Fibroblast of the conjunctiva (primary cell): ENCODE data around the gene ZCCHC24.

Source experiments
- DNase-seq: peaks from one replicate; pipeline ENCODE4 v3.0.0-alpha.2; 2010; ENCODE audit warnings: low read depth

Gene ZCCHC24

DNA sequence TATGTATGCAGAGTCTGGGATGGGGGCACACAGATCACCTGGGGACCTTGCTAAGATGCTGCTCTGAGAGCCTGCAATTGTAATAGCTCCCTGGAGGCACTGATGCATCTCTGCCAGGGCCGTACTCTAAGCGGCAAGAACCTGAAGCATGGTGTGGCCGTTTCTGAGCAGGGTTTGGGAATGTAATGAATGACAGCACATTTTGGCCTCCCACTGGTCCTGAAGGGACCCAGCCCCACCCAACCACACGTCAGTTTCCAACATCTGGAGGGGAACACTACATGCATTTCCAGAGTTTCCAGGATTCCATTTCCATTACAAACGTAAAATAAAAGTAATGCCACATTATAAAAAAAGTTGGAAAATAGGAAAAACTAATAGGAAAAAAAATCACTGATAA lies 14.0 kb downstream of the ZCCHC24 start:
- DNase-seq = no peak

DNA sequence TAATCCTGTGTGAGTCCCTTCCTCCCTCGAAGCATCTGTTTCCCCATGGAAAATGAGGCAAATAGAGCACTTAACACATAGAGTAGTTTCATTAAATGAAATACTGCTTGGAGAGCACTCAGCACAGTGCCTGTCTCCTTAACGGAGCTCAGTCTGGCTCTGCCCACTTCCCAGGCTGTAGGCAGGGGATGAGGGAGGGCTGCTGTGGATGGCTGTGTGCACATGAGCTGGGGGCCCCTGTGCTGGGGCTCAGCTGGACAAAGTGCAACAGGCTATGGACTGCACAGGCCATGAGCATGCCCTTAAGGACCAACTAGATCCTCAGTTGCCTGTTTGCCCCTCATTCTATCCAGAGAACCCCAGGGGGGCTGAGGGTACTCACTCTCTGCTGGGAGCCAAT lies 14.5 kb downstream of the ZCCHC24 start:
- no peak for DNase-seq

DNA sequence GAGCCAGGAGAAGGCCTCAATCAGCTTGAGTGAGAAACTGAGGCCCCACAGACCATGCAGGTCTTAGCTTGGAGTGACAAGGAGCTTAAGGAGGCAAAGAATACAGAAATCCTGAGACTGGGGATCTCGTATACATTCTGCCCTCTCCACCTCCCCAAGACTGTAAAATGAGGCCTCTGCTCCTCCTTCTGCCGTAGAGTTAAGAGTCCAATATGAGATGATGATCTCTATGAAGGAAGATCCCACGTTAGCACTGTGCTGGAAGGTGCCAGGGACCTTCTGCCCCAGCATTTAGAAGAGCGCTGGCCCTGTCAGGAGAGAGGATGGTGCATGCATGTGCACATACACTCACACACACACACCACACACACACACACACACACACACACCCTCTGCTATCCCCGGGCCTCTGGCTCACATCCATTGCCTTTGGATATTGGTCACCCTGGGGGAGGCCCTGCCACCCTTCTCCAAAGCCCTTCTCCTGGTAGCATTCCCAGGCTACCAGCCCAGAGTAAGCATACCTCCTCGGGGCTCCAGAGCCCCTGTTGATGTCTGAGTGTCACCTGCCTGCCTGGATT lies 15.0 kb downstream of the ZCCHC24 start:
- no peak for DNase-seq

DNA sequence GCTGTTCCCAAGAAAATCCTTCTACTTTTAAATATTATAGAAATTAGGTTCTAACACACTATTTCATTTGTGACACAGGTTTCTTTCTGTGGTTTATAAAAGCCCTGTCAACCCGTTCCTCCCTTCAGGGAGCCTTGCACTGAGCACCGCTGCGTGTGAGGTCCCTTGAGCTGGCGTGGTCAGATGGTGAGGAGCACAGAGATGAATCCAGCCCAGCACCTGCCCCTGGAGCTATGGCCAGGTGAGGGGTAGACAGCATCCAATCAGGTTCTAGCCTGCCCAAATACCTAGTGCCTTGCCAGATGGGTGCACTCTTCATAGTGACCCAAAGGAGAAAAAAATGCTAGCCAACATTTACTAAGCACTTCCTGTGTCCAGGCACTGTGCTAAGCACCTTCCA lies 15.7 kb downstream of the ZCCHC24 start:
- DNase-seq = no peak

DNA sequence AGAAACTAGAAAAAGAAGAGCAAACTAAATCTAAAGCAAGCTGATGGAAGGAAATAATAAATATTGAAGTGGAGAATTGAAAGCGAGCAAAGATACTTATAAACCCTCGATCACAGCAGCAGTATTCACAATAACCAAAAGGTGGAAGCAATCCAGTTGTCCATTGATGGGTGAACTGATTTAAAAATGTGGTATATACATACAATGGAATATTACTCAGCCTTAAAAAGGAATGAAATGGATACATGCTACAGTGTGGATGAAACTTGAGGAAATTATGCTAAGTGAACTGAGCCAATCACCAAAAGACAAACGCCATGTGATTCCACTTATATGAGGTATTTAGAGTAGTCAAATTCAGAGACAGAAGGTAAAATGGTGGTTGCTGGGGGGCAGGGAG lies 17.5 kb downstream of the ZCCHC24 start:
- no peak for DNase-seq

DNA sequence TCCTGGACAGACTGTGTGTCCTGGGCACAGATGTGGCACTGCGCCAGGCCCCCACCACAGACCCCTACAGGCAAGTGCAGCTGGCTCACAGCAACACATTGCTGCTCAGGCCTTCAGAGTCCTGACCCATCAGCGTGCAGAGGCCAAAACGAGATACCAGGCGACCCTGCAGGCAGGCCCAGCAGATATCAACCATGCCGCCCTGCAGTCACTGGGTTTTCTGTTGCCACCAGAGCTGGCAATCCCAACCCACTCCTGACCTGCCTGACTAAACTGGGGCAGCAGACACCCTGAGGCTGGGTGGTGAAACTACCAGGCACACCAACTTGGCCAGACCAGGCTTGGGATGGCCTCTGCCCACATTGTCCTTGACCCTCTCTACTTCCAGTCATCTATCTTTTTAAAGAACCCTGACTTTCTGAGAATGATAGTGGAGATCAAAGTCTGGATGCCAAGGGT lies 20.3 kb downstream of the ZCCHC24 start:
- no peak for DNase-seq

DNA sequence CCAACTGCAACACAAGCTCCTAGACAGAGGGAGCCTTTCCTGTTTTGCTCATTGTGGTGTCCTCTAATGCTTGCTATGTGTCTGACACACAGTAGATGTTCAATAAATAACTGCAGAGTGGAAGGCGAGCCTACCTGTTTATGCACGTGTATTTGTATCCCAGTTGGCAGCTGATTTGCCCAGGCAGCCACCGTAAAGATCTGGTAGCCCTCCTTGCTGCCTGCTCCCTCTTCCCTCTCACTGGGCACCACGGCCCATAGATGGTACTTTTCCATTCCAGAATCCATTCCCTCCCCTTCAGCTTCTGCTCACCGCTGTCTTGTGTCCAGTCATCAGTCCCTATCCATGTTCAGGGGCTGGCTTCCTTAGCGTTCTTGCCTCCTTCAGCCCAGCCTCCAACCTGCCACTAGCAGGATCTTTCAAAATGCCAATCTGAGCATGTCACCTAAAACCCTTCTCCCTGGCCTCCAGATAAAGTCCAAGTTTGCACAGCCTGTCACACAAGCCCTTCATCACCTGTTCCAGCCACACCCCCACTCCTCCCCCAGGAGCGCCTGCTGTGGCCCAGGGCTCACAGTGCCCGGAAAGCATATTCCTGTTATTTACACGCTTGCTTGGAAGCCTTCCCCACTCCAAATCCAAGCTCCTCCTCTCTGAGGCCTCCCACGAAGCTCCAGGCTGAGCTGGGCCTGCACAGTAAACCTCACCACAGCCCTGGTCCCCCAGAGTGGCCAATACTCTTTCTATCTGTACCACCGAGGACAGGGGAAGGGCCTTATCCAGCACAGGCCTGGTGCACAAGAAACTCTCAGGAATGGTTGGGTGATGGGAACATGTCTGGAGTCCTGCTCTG lies 21.0 kb downstream of the ZCCHC24 start:
- no peak for DNase-seq

DNA sequence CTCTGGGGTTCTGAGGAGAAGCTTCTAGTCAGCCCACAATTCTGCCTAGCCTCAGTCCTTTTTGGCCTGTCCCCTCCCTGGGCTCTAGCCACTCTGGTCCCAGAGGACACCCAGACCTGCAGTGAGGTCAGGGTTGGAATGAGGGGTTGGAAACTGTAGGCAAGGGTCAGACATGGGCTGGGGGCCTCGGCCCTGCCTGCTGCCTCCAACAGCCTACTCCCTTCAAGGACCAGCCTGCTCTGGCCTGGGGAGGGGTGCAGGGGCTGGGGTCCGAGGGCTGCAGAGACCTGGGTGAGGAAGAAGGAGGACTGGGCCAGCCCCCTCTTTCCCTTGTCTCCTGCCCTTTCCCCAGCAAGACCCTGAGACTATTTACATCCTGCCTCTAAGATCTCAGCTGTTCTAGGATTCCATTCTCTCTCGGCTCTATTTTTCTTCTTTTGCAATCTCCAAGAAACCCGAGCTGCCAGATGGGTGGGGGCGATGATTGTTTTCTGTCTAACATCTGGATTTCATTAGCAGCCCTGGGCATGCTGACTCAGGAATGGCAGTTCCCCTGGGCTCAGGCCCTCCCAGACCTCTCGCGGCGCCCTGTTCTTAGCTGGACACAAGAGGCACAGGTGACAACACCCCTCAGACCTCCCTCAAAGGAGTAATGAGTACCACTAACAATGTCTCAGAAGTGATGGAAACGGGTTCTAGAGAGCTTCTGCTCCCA lies 23.1 kb downstream of the ZCCHC24 start:
- DNase-seq = peak; percentile 90

DNA sequence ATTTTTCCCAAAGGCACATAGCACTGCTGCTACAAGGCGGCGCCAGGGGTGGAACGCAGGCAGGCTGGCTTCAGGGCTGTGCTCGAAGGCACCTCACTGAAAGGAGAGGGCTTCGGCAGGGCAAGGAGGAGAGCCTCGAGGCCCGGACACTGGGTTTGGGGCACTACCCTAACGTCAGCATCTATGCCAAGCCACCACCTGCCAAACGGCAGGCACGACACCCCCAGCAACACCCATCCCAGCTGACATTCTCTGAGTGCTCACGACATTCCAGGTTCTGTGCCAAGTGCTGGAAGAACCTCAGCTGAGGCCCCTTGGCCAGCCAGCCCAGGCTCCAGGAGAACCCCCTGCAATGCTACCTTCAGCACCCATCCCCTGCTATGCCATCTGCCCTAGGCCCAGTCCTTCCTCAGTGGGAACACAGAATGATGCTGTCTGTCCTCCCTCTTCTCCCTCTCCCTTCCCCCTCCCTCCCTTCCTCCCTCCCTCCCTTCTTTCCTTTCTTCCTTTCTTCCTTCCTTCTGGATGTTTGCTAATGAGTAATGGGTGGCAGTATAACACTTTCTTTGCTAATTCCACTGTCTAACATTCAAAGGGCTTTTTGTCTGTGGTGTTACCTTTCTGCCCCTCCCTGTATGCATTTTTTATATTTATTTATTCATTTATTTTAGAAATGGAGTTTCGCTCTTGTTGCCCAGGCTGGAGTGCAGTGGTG lies 24.3 kb downstream of the ZCCHC24 start:
- no peak for DNase-seq

DNA sequence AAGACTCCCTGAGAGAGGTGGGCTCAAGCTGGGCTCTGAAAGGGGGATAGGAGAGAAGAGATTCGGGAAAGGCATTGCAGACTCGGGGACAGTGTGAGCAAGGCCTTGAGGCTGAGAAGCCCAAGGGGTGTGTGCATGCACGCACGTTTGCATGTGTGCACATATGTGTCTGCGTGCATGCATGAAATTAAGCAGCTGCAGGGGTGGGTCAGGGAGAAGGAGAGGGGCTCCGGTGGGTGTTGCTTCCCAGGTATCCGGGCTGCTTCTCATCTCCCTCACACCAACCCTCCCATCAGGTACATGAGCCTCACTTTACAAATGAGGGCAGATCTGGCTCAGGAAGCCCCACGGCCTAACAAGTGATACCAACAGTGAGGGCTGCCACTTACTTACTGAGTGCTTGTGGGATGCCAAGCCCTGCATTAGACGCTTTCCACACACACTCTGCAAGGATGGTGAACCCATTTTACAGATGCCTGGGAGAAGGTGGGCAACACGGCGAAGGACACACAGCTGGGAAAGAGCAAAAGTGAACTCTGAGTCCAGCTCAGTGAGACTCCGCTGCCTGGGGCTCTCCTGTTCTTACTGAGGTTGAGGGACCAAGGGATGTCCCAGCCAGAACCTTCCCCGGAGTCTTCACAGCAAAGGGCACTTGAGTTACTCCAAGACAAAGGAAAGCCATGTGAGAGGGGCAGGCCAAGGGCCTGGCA lies 26.4 kb downstream of the ZCCHC24 start:
- DNase-seq = no peak

DNA sequence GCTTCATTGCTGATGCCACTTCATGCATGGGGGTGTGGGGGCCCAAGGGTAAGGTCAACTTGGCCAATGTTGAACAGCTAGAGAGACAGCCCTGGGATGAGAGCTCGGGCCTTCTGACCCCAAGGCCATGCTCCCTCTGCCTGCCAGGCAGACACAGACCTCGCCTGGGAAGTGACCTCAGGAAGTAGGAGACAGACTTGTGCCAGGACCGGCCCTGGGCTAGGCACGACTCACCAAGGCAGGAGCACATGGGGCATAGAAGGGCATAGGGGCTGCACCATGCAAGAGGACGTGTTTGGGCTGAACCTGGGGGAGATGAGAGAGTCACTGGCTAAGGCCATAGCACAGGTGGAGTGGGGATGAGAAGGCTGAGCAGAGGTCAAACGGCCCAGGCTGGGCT lies 27.1 kb downstream of the ZCCHC24 start:
- no peak for DNase-seq

DNA sequence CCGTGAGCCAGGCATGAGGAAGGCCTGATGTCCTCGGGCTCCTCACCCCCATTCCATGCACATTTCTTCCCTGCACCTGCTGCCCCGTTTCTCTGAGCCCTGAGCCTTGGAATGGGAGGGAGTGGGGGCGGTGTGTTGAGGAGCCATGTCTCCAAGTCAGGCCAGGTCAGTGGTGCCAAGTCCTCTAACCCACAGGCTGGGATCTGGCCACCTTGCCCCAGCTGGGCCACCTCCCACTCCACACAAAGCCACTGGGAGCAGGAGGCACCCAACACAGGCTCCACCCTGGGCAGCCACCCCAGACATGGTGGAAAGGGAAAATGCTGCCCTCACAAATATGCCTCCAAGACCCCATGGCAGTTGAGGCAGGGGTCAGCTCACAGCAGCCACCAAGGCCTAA lies 27.7 kb downstream of the ZCCHC24 start:
- no peak for DNase-seq

DNA sequence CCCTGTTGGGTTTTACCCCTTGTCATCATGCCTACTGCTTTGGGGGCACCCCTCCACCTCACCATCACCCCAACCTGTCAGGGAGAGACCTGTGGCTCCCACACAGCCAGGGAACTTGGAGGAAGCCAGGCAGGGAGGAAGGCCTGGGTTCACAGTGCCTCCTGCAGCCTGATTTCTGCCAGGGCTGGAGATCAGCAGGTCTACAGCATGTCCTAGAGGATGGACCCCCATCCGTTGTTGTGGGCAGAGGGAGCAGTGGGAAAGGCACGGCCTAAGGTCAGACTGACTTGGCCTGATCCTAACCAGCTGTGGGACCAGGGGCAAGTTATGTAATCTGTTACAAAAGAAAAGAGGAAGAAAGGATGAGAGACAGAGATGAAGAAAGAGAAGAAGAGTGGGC lies 28.2 kb downstream of the ZCCHC24 start:
- DNase-seq = no peak

DNA sequence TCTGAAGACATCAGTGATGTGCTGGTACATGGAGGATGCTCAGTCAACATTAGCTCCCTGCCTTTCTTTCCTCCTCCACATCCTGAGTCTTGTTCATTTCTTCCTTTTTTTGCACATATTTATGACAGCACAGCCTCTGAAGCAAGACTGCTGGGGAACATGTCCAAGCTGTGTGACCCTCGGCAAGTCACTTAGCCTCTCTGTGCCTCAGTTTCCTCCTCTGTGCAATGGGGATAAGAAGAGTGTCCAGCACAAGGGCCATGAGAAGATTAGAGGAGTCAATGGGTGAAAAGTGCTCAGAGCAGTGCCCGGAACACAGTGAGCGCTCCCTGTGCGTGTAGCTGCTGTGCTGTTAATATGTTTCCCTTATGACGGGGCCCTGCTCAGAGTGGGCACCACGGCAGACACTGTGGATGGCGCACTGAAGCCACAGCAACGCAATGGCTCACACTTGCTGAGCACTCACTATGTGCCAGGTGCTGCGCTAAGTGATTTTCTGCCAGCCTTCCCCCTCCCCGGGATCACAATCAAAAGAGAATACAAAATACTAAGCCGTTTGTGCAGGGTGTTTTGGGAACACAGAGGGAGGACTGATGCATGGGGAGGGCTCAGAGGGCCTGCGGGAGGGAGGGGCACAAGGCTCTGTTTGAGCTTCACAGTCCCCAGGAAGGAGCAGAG lies 28.7 kb downstream of the ZCCHC24 start:
- DNase-seq = no peak

DNA sequence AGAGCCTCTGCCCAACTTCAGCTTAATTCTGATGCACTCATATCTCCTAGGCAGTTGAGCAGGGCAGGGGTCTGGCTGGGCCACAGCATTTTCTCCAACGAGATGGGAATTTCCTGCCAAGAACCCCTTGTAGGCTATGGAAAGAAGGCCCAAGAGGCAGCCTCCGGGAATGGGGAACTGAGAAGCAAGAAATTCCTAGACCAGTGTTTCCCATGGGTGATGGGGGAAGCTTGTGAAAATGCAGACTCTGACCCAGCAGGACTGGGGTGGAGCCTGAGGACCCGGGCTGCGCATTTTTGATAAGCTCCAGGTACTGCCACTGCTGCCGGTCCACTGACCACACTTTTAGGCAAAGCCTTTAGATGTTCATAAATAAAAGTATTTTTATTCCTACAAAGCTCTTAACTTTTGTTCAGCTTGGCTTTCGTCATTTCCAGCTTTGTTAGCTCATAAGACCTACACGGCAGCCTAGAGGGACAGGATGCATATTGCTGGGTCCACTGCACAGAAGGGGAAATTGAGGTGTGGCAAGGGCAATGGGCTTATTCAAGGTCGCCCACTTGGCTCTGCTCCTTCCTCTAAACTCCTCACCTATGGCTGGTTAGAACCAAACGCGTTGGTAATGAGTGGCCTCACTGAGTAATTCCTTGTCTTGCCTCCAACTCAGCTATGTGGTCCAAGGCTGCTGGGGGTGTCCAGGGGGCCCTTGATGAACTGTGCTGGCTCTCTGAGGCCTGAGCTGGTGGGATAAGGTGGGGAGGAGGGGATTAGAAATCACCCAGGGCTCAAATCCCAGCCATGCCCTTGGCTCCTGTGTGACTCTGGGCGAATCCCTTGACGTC lies 29.5 kb downstream of the ZCCHC24 start:
- no peak for DNase-seq

DNA sequence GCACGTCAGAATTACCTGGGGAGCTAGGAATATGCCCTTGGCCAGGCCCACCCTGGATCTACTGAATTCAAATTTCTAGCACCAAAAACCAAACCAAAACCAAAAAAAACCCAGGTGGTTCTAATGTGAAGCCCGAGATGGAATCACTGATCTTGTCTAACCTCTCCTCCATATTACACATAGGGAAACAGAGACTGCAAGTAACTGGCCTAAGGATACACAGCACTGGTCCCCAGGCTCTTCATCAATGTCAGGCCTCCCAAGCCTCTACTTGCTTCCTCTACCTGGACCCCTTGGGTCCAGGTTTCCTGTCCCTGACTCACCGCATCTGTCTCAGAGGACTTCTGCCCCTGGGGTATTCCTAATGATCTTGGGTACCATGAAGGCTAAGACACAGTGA lies 30.7 kb downstream of the ZCCHC24 start:
- DNase-seq = no peak

DNA sequence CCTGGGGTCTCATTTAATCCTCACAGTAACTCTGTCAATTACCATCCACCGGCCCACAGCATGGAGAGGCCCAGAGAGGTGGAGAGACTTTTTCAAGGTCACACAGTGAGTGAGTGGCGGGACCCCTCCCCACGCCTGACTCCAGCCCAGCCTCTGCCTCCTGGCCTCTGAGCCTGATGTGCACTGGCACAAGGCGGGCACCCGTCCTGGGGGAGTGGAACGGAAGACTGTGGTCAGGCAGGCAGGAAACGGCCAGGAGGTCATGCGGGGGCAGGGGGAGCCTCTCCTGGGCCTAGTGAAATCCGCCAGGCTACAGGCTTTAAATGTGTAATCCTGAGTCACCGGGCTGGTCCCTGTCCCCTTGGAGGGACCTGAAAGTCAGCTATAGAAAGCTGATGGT lies 32.2 kb downstream of the ZCCHC24 start:
- no peak for DNase-seq

DNA sequence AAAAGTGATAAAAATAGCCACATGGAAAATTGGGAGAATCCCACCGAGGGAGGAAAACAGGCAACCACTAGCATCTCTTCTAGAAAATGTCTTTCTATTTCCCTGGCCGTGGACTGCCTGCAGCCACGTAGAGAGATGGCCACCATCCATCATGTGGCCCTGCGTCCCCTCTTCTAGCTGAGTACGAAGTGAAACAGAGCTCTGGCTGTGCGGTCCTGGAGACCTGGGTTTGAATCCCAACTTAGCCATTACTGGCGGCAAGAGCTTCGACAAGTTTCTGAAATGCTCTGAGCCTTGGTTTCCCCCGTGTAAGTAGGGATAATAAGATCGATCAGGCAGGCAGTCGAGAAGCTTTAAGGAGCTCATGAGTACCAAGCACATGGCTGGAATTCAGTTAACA lies 32.9 kb downstream of the ZCCHC24 start:
- DNase-seq = no peak

DNA sequence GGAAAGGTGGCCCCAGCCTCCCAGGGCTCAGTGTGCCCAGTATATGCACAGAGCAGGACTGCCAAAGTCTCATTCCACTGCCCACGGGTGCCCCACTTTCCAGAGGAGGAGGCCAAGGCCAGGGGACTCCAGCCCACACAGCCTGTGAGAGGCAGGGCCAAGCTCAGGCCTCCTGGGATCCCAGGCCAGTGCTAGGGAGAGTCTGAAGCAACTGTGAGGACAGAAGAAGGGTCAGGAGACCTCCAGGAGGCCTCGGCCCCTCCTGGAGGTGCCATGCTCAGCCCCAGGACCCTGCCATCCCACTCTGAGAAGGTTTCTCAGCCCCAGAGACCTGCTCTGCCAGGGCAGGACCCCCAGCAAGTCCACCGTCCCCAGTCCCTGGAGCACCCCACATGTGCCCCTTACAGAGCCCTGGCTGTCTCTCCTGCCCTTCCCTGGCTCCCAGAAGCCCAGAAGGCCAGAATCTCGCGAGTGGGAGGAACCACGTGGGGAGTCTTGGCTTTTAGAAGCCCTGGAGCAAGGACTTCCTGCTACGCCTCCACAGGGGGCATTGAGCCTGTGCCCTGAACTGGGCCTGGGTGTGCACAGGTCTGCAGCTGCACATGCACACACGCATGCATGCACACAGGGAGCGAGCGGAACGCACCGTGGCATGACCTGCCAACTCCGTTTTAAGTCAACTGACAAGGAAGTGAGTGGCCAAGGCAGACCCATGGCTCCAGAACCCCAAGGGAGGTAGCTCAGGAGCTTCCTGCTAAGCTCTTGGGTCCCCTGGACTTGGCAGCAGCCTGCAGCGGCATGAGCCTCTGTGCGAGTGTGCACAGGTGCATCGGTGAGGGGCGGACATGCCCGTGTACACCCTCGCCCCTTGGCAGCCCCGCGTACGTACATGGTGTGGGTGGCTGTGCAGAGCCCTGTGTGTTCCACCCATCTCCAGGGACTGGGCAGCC lies 33.6 kb downstream of the ZCCHC24 start:
- no peak for DNase-seq
